ENCODE results near the gene GPR15LG. TPM values are rescaled to one million over a fixed set of nuclear protein-coding genes. Genes with fewer than 3 reads are reported as not detected.

The GPR15LG gene
- total and polyA plus RNA-seq, 9 donors, result 0.31 to 3.6 TPM; not detected in 7

DNA sequence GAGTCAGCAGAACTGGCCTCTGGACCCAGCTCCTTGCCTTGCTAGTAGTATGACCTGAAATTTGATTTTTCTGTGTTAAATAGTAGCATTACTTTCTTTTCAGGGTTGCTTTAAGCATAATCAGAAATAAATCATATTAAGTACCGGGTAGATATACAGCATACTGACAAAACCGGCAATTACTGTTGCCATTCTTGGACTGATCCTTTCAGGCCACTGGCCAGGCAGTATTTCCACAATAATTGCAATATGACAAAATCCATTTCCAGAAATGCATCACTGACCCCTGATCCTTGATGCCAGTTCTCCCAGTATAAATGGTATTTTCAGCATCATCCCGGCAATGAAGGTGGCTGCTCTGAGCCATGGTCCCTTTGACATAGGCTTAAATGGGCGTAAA is 60.9 kb downstream of the GPR15LG start:
- TF ChIP-seq EP300 (IDR thresholded peaks at IDR 0.05) (no peak), POLR2A (IDR thresholded peaks at IDR 0.05) (no peak)
- TF ChIP-seq, protein P1, sequence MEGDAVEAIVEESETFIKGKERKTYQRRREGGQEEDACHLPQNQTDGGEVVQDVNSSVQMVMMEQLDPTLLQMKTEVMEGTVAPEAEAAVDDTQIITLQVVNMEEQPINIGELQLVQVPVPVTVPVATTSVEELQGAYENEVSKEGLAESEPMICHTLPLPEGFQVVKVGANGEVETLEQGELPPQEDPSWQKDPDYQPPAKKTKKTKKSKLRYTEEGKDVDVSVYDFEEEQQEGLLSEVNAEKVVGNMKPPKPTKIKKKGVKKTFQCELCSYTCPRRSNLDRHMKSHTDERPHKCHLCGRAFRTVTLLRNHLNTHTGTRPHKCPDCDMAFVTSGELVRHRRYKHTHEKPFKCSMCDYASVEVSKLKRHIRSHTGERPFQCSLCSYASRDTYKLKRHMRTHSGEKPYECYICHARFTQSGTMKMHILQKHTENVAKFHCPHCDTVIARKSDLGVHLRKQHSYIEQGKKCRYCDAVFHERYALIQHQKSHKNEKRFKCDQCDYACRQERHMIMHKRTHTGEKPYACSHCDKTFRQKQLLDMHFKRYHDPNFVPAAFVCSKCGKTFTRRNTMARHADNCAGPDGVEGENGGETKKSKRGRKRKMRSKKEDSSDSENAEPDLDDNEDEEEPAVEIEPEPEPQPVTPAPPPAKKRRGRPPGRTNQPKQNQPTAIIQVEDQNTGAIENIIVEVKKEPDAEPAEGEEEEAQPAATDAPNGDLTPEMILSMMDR (IDR thresholded peaks at IDR 0.05), result no peak
- no peaks in the 10 kb centered on the region for H3K4me1 ChIP-seq (ENCODE audit: insufficient read depth)
- no peaks in the 10 kb centered on the region for H3K9me3 ChIP-seq
- no peak overlapping the region for H3K27ac ChIP-seq
- no peaks in the 10 kb centered on the region for H3K27me3 ChIP-seq
- WGBS, 3 donors, result 72 to 82% (median 79%) methylated on average over 4 of the region's 4 CpGs
- H3K36me3 ChIP-seq, result no peaks in the 10 kb centered on the region
- no peak overlapping the region for H3K4me3 ChIP-seq
- intact Hi-C loops (cut with DNase I), result no loop called here
- DNase-seq, result no peak

Other genes with a start within 250 kb of the GPR15LG start
- 100 to 1,000 TPM in 3 of 7 donors, 10 to 100 TPM in 4; 82.5 to 101 (median 95.6) TPM for gene GHITM, start 34.3 kb upstream of the GPR15LG start, total RNA-seq
- 100 to 1,000 TPM; 101 to 190 TPM for gene GHITM, start 34.3 kb upstream of the GPR15LG start, polyA plus RNA-seq
- gene CDHR1, start 20.7 kb downstream of the GPR15LG start, total RNA-seq, result 1 to 10 TPM in 1 of 7 donors, under 1 TPM in 6; 0.08 to 2.2 (median 0.69) TPM
- gene CDHR1, start 20.7 kb downstream of the GPR15LG start, polyA plus RNA-seq, result 1 to 10 TPM in 1 of 2 donors, under 1 TPM in 1; 0.17 to 2.1 TPM
- not detected for gene LRIT2, start 51.7 kb downstream of the GPR15LG start, total RNA-seq
- gene LRIT2, start 51.7 kb downstream of the GPR15LG start, polyA plus RNA-seq, result not detected
- not detected for gene LRIT1, start 67.7 kb downstream of the GPR15LG start, total RNA-seq
- not detected for gene LRIT1, start 67.7 kb downstream of the GPR15LG start, polyA plus RNA-seq
- gene RGR, start 71.3 kb downstream of the GPR15LG start, total RNA-seq, result not detected
- gene RGR, start 71.3 kb downstream of the GPR15LG start, polyA plus RNA-seq, result not detected
- 10 to 100 TPM; 26.5 to 86.3 (median 51.5) TPM for gene CCSER2, start 154.8 kb downstream of the GPR15LG start, total RNA-seq
- gene CCSER2, start 154.8 kb downstream of the GPR15LG start, polyA plus RNA-seq, result 10 to 100 TPM; 12.2 to 32.2 TPM